Heart right ventricle (tissue), 16 donors: ENCODE data around the gene IFITM10. TPM values are rescaled to one million over a fixed set of nuclear protein-coding genes. Genes with fewer than 3 reads are reported as not detected.

Source experiments
- ATAC-seq, 8 donors: fragments of 200-7000 bp; cut with Tn5 transposase; one replicate each; pipeline ENCODE4 v1.9.1; 2020; ENCODE audit warnings: mild to moderate bottlenecking in 8 of 8, moderate library complexity in 8 of 8, moderate number of reproducible peaks in 1 of 8
- DNase-seq, 2 donors: peaks; one replicate each; pipeline ENCODE4 v3.0.0-alpha.2; 2020
- H3K27ac ChIP-seq, 10 donors: fragments of 200-600 bp; sonication (generic) in 2 of 10; one replicate each; pipeline versions ENCODE4 v1.5.0 to v1.8.0; 2020 to 2022; ENCODE audit warnings: mild to moderate bottlenecking in 3 of 10
- H3K27me3 ChIP-seq, 7 donors: fragments of 200-600 bp; one replicate each; pipeline ENCODE4 v1.8.0; 2021 to 2022; ENCODE audit warnings: mild to moderate bottlenecking in 2 of 7
- H3K36me3 ChIP-seq, 9 donors: fragments of 200-600 bp; sonication (generic) in 1 of 9; one replicate each; pipeline versions ENCODE4 v1.5.0 to v1.8.0; 2020 to 2022; ENCODE audit warnings: mild to moderate bottlenecking in 2 of 9
- H3K4me1 ChIP-seq, 9 donors: fragments of 200-600 bp; sonication (generic) in 1 of 9; one replicate each; pipeline versions ENCODE4 v1.5.0 to v1.8.0; 2020 to 2022; ENCODE audit warnings: mild to moderate bottlenecking in 4 of 9
- H3K4me3 ChIP-seq, 10 donors: fragments of 200-600 bp; sonication (generic) in 2 of 10; one replicate each; pipeline versions ENCODE4 v1.5.0 to v1.8.0; 2020 to 2022; ENCODE audit warnings: mild to moderate bottlenecking in 7 of 10, moderate library complexity in 2 of 10
- H3K9me3 ChIP-seq, 11 donors: fragments of 200-600 bp in 10 of 11; sonication (generic) in 2 of 11; one replicate each; pipeline versions ENCODE4 v1.5.0 to v1.8.0; 2013 to 2022; ENCODE audit warnings: mild to moderate bottlenecking in 2 of 11, control low read depth in 1 of 11, moderate library complexity in 1 of 11
- WGBS, 2 donors: extraction: QIAGEN DNeasy Blood & Tissue Kit; methylation state at CpG; one replicate each; pipeline ENCODE4 v1.1.7; 2013; ENCODE audit warnings: inconsistent platforms in 1 of 2; 5-methylcytosine and 5-hydroxymethylcytosine counted together
- intact Hi-C, 10 donors: fragments of 100-400 bp; cut with DNase I; formaldehyde crosslinking; loops; one replicate each; pipeline versions ENCODE4 v1.11.1 to v1.14.2; 2022
- polyA plus RNA-seq, 2 donors: library from polyadenylated mRNA; stranded (reverse); fragments of 200-250 nt; gene quantifications; one replicate each; pipeline ENCODE4 v1.2.3, GENCODE V29; 2013
- total RNA-seq, 10 donors: library from RNA; stranded (reverse); fragmentation: NEBNext Ultra II Directional in 3 of 10; extraction: Animal tissue kit (Norgen Biotek cat#: 25700) in 3 of 10; gene quantifications; one replicate each; pipeline versions ENCODE4 v1.2.1 to v1.2.4, GENCODE V29; 2021 to 2023
- TF ChIP-seq, protein P1 (sequence below), 9 donors: fragments of 200-600 bp; sonication (generic) in 2 of 9; IDR thresholded peaks; one replicate each; pipeline versions ENCODE4 v1.5.0 to v1.8.0; 2021 to 2022; ENCODE audit warnings: antibody characterized with exemption in 9 of 9, mild to moderate bottlenecking in 5 of 9, moderate library complexity in 1 of 9
- donor health status: Arrhythmogenic right ventricular cardiomyopathy.
- donor health status: ischemic (EF 13 %, LVEDD 7.1; RV severe dilation, severe dysfunction).
- donor health status: healthy with polysubstance abuse.
- donor health status: DM: no; HTN: yes; CAD: no.
- donor health status: DM: no; HTN: no; CAD: no.
- donor health status: ischemic (EF 25% LVEDD 6.9; RV normal size, moderate dysfunction).
- donor health status: ischemic (EF 25% LVEDD 5.7; RV mildly dilated, moderate dysfunction).
- donor health status: healthy.
- donor health status: DM: yes; HTN: yes; CAD: no.
- donor health status: Ischemic cardiomyopathy.
- donor health status: ischemic (EF 35%, LVEDD 5.7; RV mildly dilated, moderate dysfunction).
- donor health status: nonischemic (EF 11% LVEDD 7.7; RV severe dilation, severe dysfunction).
- donor health status: DM: yes; HTN: yes; CAD: no.
- donor health status: PGD.
- donor health status: ischemic (EF 29% LVEDD 5.4; RV normal size, mild dysfunction).
- donor health status: nonischemic (EF 23%, LVEDD 6.1; RV moderate dilation, normal function).

Gene IFITM10
- total and polyA plus RNA-seq, 12 donors, result 0.07 to 2.4 (median 0.42) TPM

DNA sequence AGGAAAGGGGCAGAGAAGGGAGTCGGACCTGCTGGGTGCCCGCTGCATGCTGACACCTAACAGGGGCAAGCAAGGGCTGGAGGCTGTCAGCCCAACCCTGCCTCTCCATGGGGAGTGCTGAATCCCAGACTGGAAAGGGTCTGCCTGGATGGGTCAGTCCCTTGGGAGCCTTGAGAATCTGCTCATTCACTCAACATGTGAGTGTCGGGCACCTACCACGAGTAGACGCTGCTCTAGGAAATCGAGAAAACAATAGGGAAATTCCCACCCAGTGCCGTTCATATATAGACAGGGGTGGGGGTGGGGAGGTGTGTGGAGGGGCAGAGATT is 17.7 kb upstream of the IFITM10 start:
- H3K27me3 ChIP-seq, result no peaks in the 10 kb centered on the region
- H3K4me3 ChIP-seq, result no peak overlapping the region
- H3K36me3 ChIP-seq, result no peaks in the 10 kb centered on the region
- WGBS, 2 donors, result 58 to 67% methylated on average over 7 of the region's 7 CpGs
- H3K4me1 ChIP-seq, result peaks cover under 1 to 37% (median 10%) of the 10 kb centered on the region in 9 donors
- TF ChIP-seq, protein P1, sequence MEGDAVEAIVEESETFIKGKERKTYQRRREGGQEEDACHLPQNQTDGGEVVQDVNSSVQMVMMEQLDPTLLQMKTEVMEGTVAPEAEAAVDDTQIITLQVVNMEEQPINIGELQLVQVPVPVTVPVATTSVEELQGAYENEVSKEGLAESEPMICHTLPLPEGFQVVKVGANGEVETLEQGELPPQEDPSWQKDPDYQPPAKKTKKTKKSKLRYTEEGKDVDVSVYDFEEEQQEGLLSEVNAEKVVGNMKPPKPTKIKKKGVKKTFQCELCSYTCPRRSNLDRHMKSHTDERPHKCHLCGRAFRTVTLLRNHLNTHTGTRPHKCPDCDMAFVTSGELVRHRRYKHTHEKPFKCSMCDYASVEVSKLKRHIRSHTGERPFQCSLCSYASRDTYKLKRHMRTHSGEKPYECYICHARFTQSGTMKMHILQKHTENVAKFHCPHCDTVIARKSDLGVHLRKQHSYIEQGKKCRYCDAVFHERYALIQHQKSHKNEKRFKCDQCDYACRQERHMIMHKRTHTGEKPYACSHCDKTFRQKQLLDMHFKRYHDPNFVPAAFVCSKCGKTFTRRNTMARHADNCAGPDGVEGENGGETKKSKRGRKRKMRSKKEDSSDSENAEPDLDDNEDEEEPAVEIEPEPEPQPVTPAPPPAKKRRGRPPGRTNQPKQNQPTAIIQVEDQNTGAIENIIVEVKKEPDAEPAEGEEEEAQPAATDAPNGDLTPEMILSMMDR (IDR thresholded peaks at IDR 0.05), result no peak
- no peak for DNase-seq
- intact Hi-C loops, result loop anchor here in 1 of 10 donors (10.0 kb wide), 1 partner anchor 53 kb away; no protein-coding TSS in a partner anchor
- H3K27ac ChIP-seq, result no peak overlapping the region
- ATAC-seq, result no peak
- H3K9me3 ChIP-seq, result no peaks in the 10 kb centered on the region

DNA sequence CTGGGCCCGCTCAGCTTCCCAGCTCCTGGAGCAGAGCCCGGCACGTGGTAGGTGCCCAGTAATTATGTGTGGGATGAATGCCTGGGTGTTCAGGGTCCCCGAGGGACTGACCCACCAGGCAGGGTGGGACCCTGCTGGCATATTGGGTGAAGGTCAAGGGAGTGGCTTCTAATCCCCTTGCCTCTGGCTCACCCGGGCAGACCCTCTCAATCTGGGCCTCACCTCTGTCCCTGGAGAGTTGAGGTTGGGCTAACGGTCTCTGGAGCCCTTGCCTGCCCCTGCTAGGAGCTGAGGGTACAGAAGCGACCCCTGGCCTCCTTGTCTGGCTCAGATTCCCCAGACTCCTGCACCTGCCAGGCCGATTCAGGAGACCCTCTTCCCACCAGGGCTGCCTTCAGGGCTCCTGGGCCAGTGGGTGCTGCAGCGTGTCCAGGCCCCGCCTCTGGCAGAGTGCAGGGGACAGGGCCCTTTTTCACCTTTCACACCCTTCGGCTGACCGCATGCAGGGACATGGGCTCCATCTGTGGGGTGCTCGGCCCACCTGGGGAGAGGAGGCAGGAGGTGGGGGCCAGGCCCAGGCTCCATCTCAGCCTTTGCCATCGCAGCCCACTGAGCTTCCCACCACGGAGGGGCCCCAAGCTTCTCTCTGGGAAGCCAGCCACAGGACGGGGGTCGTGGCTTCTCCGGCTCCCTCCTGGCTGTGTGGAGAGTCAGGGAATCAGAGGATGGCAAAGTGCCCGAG is 17.2 kb upstream of the IFITM10 start:
- Histone ChIP-seq H3K36me3 (no peaks in the 10 kb centered on the region), H3K27ac (no peak overlapping the region), H3K9me3 (no peaks in the 10 kb centered on the region), H3K4me1 (peaks cover 3 to 37% (median 15%) of the 10 kb centered on the region in 9 donors), H3K27me3 (no peaks in the 10 kb centered on the region), H3K4me3 (no peak overlapping the region)
- ATAC-seq (no peak), DNase-seq (no peak)
- TF ChIP-seq, protein P1 (IDR thresholded peaks at IDR 0.05), result no peak
- 82 to 84% methylated on average over 19 of the region's 19 CpGs for WGBS, 2 donors
- intact Hi-C loops, result loop anchor here in 1 of 10 donors (10.0 kb wide), 1 partner anchor 53 kb away; no protein-coding TSS in a partner anchor

DNA sequence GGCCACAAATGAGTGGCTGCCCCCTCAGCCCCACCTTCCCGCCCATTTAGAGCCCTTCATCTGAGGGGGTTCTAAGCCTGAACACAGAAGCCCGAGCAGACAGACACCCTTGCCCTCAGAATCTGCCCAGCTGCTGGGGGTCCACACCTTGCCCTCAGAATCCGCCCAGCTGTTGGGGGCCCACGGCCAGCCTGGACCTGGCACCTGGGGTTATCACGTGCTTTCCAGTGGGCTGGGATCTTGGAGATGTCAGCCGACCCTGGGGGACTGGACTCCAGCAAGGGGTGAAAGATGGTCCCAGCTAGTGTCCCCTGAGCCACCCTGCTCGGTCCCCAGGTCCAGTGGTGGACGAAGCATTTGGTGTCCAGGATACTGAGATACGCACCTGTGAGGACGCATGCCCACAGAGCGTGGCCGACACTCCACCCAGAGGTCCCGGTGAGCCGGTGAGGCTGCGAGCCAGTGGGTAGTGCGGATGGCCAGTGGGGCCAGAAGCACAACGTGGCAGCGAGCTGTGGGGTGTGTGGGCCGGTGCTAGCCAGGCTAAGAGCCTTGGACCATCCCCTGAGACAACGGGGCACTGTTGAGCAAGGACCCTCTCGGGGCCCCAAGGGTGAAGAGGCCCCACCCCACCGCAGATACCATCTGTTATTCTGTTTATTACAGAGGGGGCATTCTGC is 16.5 kb upstream of the IFITM10 start:
- 94% methylated on average over 22 of the region's 22 CpGs for WGBS, 2 donors
- TF ChIP-seq, protein P1 (IDR thresholded peaks at IDR 0.05), result no peak
- intact Hi-C loops, result loop anchor here in 1 of 10 donors (10.0 kb wide), 1 partner anchor 52 kb away; no protein-coding TSS in a partner anchor
- Histone ChIP-seq H3K9me3 (no peaks in the 10 kb centered on the region), H3K4me1 (peaks cover 6 to 37% (median 22%) of the 10 kb centered on the region in 9 donors), H3K36me3 (no peaks in the 10 kb centered on the region), H3K4me3 (no peak overlapping the region), H3K27me3 (no peaks in the 10 kb centered on the region), H3K27ac (no peak overlapping the region)
- no peak for ATAC-seq
- DNase-seq, result no peak

DNA sequence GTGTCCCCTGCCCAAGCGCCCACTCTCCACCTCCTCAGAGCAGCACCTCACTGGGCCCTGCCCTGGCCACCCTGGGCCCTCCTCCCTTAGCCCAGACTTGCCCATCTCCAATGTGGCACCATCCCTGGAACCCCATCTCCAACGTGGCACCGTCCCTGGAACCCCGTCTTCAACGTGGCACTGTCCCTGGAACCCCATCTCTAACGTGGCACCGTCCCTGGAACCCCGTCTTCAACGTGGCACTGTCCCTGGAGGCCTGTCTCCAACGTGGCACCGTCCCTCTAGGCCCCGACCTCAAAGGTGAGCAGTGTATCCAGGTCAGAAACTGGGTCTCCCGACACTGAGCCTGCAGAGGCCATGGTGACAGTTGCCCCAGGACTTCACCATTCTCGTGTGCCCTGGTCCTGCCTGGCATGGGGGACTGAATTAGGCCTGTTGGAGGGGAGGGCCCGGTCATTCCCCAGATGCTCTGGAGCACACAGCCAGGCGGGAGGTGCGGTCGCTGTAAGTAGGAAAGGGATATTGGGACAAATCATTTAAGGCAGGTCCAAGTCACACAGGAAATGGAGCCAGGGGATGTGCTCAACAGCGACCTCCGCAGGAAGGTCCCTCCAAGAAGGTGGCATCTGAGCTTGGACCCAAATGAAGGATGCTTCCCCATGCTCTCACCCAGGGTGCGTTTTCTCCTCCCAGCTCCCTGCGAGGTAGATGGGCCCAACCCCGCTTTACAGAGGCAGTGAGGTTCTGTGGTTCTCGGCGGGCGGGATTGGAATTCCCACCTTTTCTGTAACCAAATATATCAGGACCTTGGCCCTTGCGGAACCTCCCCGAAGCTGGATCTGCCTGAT is 15.7 kb upstream of the IFITM10 start:
- DNase-seq (no peak), ATAC-seq (no peak)
- Histone ChIP-seq H3K9me3 (no peaks in the 10 kb centered on the region), H3K4me3 (no peak overlapping the region), H3K4me1 (peaks cover 10 to 37% (median 30%) of the 10 kb centered on the region in 9 donors), H3K27ac (no peak overlapping the region), H3K36me3 (peaks cover 0 to 3% (median 0%) of the 10 kb centered on the region in 9 donors), H3K27me3 (no peaks in the 10 kb centered on the region)
- intact Hi-C loops, result loop anchor here in 1 of 10 donors (10.0 kb wide), 1 partner anchor 51 kb away; no protein-coding TSS in a partner anchor
- 87 to 88% methylated on average over 28 of the region's 28 CpGs for WGBS, 2 donors
- TF ChIP-seq, protein P1 (IDR thresholded peaks at IDR 0.05), result no peak
